A673 (cell line): ENCODE results near the gene TMEM9B. TPM values are rescaled to one million over a fixed set of nuclear protein-coding genes. Genes with fewer than 3 reads are reported as not detected.
"Not testable (repeated sequence)": the region's sequence is repeated elsewhere in the genome, so short reads cannot be mapped to it uniquely, and the experiment has no call there.

ENCODE experiments used
- BruUV-seq: library from RNA; stranded (reverse); fragments of 400-500 nt; replicated peaks from 2 replicates; lab custom pipeline; 2021; lab: Mats Ljungman, UMichigan
- CTCF ChIA-PET: fragments of 300-600 bp; sonication (Branson Sonifier 250); formaldehyde crosslinking; loops from one replicate; lab custom pipeline; 2022; ENCODE audit warnings: antibody characterized with exemption; lab: Charles Lee
- POLR2A ChIA-PET: fragments of 300-600 bp; sonication (Branson Sonifier 250); formaldehyde crosslinking; loops from one replicate; lab custom pipeline; 2022; ENCODE audit warnings: antibody characterized with exemption; ENCODE audit not compliant: low non-redundant PET; lab: Charles Lee
- DNase-seq: peaks from one replicate; pipeline ENCODE4 v3.0.0-alpha.2; 2015; ENCODE audit warnings: low spot score
- H3K27ac ChIP-seq: fragments of 200-600 bp; sonication (generic); 2 replicates; pipeline ENCODE4 v1.5.1; 2016; ENCODE audit warnings: mixed run types, low read depth, mild to moderate bottlenecking, mixed read lengths, antibody characterized with exemption, low read length; ENCODE audit not compliant: poor library complexity, severe bottlenecking
- H3K27me3 ChIP-seq: fragments of 200-600 bp; sonication (generic); replicated peaks from 2 replicates; pipeline ENCODE4 v1.6.1; 2017; ENCODE audit warnings: mixed run types, low read depth, mild to moderate bottlenecking, mixed read lengths, antibody characterized with exemption, low read length; ENCODE audit not compliant: insufficient read depth, poor library complexity
- H3K36me3 ChIP-seq: fragments of 200-600 bp; sonication (generic); 2 replicates; pipeline ENCODE4 v1.6.1; 2016; ENCODE audit warnings: mixed run types, mild to moderate bottlenecking, mixed read lengths, antibody characterized with exemption, low read length; ENCODE audit not compliant: insufficient read depth, poor library complexity, severe bottlenecking
- H3K4me1 ChIP-seq: fragments of 200-600 bp; sonication (generic); 2 replicates; pipeline ENCODE4 v1.6.1; 2017; ENCODE audit warnings: mixed run types, mild to moderate bottlenecking, mixed read lengths, antibody characterized with exemption, low read length; ENCODE audit not compliant: insufficient read depth, poor library complexity, severe bottlenecking
- H3K4me3 ChIP-seq: fragments of 200-600 bp; sonication (generic); 2 replicates; pipeline ENCODE4 v1.5.1; 2016; ENCODE audit warnings: low read depth, mixed run types, mild to moderate bottlenecking, mixed read lengths, low read length; ENCODE audit not compliant: poor library complexity, severe bottlenecking
- H3K9me3 ChIP-seq: fragments of 200-600 bp; sonication (generic); 2 replicates; pipeline ENCODE4 v1.6.1; 2016; ENCODE audit warnings: mixed run types, low read depth, mild to moderate bottlenecking, mixed read lengths, antibody characterized with exemption, low read length; ENCODE audit not compliant: poor library complexity, severe bottlenecking
- CTCF ChIP-seq: fragments of 300-800, 200-600 bp; sonication (generic); conservative IDR thresholded peaks from 2 replicates; pipeline ENCODE4 v1.5.1; 2017; ENCODE audit warnings: low read depth, mild to moderate bottlenecking, antibody characterized with exemption, low read length, moderate library complexity, mixed read lengths
- EZH2 ChIP-seq: fragments of 200-600 bp; sonication (generic); IDR thresholded peaks from 2 replicates; pipeline ENCODE4 v1.6.1; 2017; ENCODE audit warnings: borderline replicate concordance, low read depth, mild to moderate bottlenecking, mixed read lengths, antibody characterized with exemption, low read length; ENCODE audit not compliant: poor library complexity, severe bottlenecking
- intact Hi-C: fragments of 100-400 bp; cut with micrococcal nuclease; formaldehyde crosslinking; loops from one replicate; pipeline ENCODE4 v1.10.0; 2022; ENCODE audit not compliant: unreplicated experiment
- total RNA-seq: library from RNA; stranded (reverse); gene quantifications from 2 replicates; pipeline ENCODE4 v1.2.3, GENCODE V29; 2021

Gene TMEM9B
- total RNA-seq, 1 experiment from 2014 or later = 11.3 TPM

DNA sequence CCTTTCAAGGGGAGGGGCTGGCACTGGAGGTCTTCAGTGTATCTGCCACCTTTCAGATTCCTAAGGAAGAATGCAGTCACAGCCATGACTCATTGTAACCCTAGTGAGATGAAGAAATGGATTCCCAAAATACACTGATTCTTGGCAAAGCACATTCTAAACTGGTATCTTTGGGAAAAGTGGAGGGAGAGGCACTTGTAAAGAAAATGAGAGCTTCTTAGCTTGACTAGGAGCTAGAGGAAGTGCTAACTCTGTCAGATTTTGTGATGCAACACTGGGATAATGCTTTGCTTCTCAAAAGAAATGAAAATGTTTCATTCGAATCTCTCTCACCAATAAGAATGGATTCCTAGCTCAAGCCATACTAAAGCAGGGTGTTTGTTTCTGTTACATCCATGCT, 25.2 kb upstream of the TMEM9B start:
- ChIA-PET CTCF (no interaction called here), POLR2A (no interaction called here)
- TF ChIP-seq EZH2 (no peak), CTCF (no peak)
- H3K36me3 ChIP-seq = no peaks in the 10 kb centered on the region
- no peak overlapping the region for H3K4me3 ChIP-seq
- H3K27me3 ChIP-seq = peaks cover 4% of the 10 kb centered on the region
- BruUV-seq = no TSS peak
- no peak for DNase-seq
- no peak overlapping the region for H3K27ac ChIP-seq
- no peaks in the 10 kb centered on the region for H3K4me1 ChIP-seq
- intact Hi-C loops = no loop called here
- H3K9me3 ChIP-seq = no peaks in the 10 kb centered on the region

GRCh38 chr11:8988329-8989234, 24.3 kb upstream of the TMEM9B start:
- H3K27ac ChIP-seq = no peak overlapping the region
- intact Hi-C loops = no loop called here
- BruUV-seq = no TSS peak
- DNase-seq = no peak
- TF ChIP-seq CTCF (no peak), EZH2 (no peak)
- H3K36me3 ChIP-seq = no peaks in the 10 kb centered on the region
- no peak overlapping the region for H3K4me3 ChIP-seq
- H3K9me3 ChIP-seq = no peaks in the 10 kb centered on the region
- ChIA-PET POLR2A (no interaction called here), CTCF (no interaction called here)
- H3K4me1 ChIP-seq = no peaks in the 10 kb centered on the region
- no peaks in the 10 kb centered on the region for H3K27me3 ChIP-seq

DNA sequence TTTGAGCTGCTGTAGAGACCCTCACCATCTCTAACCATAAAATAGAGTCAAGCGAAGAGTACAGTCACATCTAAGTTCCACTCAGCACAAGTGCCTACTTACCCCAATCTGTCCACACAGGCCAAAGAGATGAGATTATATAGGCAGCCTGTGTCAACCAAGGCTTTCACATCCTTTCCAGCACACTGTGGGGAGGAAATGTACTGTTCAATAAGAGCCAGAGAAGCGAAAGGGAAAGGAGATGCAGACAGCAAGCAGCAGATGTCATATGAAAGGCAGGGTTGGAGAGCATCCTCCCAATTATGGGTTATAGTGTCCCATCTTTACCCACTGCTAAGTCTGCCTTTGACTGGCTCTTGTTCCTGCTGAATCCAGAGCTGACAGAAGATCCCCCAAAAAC, 23.2 kb upstream of the TMEM9B start:
- Histone ChIP-seq H3K9me3 (no peaks in the 10 kb centered on the region), H3K4me3 (no peak overlapping the region), H3K27ac (no peak overlapping the region), H3K27me3 (no peaks in the 10 kb centered on the region), H3K36me3 (no peaks in the 10 kb centered on the region), H3K4me1 (no peaks in the 10 kb centered on the region)
- intact Hi-C loops = no loop called here
- TF ChIP-seq EZH2 (no peak), CTCF (no peak)
- ChIA-PET POLR2A (no interaction called here), CTCF (no interaction called here)
- DNase-seq = no peak
- BruUV-seq = no TSS peak

DNA sequence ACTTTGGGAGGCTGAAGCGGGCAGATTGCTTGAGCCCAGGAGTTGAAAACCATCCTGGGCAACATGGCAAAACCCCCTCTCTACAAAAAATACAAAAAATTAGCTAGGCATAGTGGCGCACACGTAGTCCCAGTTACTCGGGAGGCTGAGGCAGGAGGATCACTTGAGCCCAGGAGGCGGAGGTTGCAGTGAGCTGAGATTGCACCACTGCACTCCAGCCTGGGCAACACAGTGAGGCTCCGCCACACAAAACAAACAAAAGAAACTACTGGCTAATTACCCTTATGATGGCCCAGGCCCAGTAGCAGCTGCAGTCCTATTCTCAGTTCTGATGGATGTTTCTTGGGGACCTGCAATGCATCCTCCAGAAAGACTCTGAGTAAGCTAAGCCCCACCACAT, 22.5 kb upstream of the TMEM9B start:
- H3K4me3 ChIP-seq, POLR2A ChIA-PET, CTCF ChIA-PET, H3K27me3 ChIP-seq, H3K9me3 ChIP-seq, BruUV-seq, H3K4me1 ChIP-seq, intact Hi-C loops, H3K36me3 ChIP-seq, DNase-seq, H3K27ac ChIP-seq: not testable (repeated sequence)
